Fibroblast of lung (primary cell): ENCODE measurements around the gene ZNF831.

ENCODE experiments used
- CTCF ChIP-seq, 2 donors: IDR thresholded peaks in 1 of 2; conservative IDR thresholded peaks in 1 of 2; 1 replicate in 1 of 2; 2 replicates in 1 of 2; pipeline ENCODE4 v1.5.1; 2011 to 2012; ENCODE audit warnings: low read length in 2 of 2, control low read depth in 1 of 2, inconsistent platforms in 1 of 2, low read depth in 1 of 2, mild to moderate bottlenecking in 1 of 2
- EZH2 ChIP-seq: IDR thresholded peaks from 2 replicates; pipeline ENCODE4 v1.5.1; 2012; ENCODE audit warnings: low read length, control low read depth, mild to moderate bottlenecking; ENCODE audit errors: missing control alignments

- no peak for TF ChIP-seq CTCF (conservative IDR thresholded peaks at IDR 0.05 in 1 of 2, IDR thresholded peaks at IDR 0.05 in 1 of 2; ENCODE audit: low read depth in 1 of 2, low read length in 2 of 2)
- no peak for TF ChIP-seq EZH2
Observed at GRCh38 chr20:59307270-59307669, 143.6 kb downstream of the ZNF831 start.
